HepG2 (cell line): ENCODE results near the gene ARHGDIA. TPM values are rescaled to one million over a fixed set of nuclear protein-coding genes. Genes with fewer than 3 reads are reported as not detected.

Source experiments
- BCLAF1 ChIP-seq: fragments of 450-650 bp; IDR thresholded peaks from 2 replicates; pipeline ENCODE4 v1.6.1; 2017; ENCODE audit warnings: mild to moderate bottlenecking
- CREB3 ChIP-seq: sonication (generic); formaldehyde crosslinking; IDR thresholded peaks from 2 replicates; pipeline ENCODE4 v1.5.0; 2020; ENCODE audit warnings: missing genetic modification reagents
- HOXA9 ChIP-seq: sonication (generic); formaldehyde crosslinking; IDR thresholded peaks from 2 replicates; pipeline ENCODE4 v1.8.1; 2022; ENCODE audit warnings: missing genetic modification reagents, mild to moderate bottlenecking, moderate library complexity, borderline replicate concordance
- JARID2 ChIP-seq: sonication (generic); formaldehyde crosslinking; IDR thresholded peaks from 2 replicates; pipeline ENCODE4 v1.8.1; 2023; ENCODE audit warnings: missing genetic modification reagents, inconsistent platforms; ENCODE audit not compliant: insufficient replicate concordance
- KAT7 ChIP-seq: IDR thresholded peaks from 2 replicates; pipeline ENCODE4 v1.6.1; 2018; ENCODE audit warnings: borderline replicate concordance, missing compliant biosample characterization
- KLF16 ChIP-seq, 2 experiments: sonication (generic) in 1 of 2; formaldehyde crosslinking in 1 of 2; IDR thresholded peaks; 2 replicates each; pipeline versions ENCODE4 v1.6.1 to v1.8.0; 2016 to 2023; ENCODE audit warnings: missing genetic modification reagents in 2 of 2, missing compliant biosample characterization in 1 of 2
- KLF9 ChIP-seq: IDR thresholded peaks from 2 replicates; pipeline ENCODE4 v1.6.1; 2016; ENCODE audit warnings: low read depth
- MXD4 ChIP-seq: IDR thresholded peaks from 2 replicates; pipeline ENCODE4 v1.6.1; 2016; ENCODE audit warnings: mild to moderate bottlenecking, missing biosample characterization, missing genetic modification reagents
- MZF1 ChIP-seq: sonication (generic); formaldehyde crosslinking; IDR thresholded peaks from 2 replicates; pipeline ENCODE4 v1.8.1; 2023; ENCODE audit warnings: mild to moderate bottlenecking, missing genetic modification reagents, borderline replicate concordance
- PBX2 ChIP-seq: IDR thresholded peaks from 2 replicates; pipeline ENCODE4 v1.6.1; 2016; ENCODE audit warnings: control low read depth
- SOX5 ChIP-seq: IDR thresholded peaks from 2 replicates; pipeline ENCODE4 v1.6.1; 2016; ENCODE audit warnings: borderline replicate concordance
- TAF1 ChIP-seq: sonication (generic); formaldehyde crosslinking; IDR thresholded peaks from 2 replicates; pipeline ENCODE4 v1.4.0; 2020; ENCODE audit warnings: missing genetic modification reagents
- ZBTB46 ChIP-seq: sonication (generic); formaldehyde crosslinking; IDR thresholded peaks from 2 replicates; pipeline ENCODE4 v1.4.0; 2020; ENCODE audit warnings: mild to moderate bottlenecking, missing genetic modification reagents, borderline replicate concordance
- ZBTB7A ChIP-seq: sonication (generic); formaldehyde crosslinking; IDR thresholded peaks from 2 replicates; pipeline ENCODE4 v1.8.0; 2022; ENCODE audit warnings: mild to moderate bottlenecking, missing genetic modification reagents
- ZNF350 ChIP-seq: sonication (generic); formaldehyde crosslinking; IDR thresholded peaks from 2 replicates; pipeline ENCODE4 v1.4.0; 2020; ENCODE audit warnings: mild to moderate bottlenecking, low read depth, missing genetic modification reagents, borderline replicate concordance
- ZNF580 ChIP-seq: IDR thresholded peaks from 2 replicates; pipeline ENCODE4 v1.6.1; 2016; ENCODE audit warnings: low read depth, borderline replicate concordance
- ZNF766 ChIP-seq: sonication (generic); formaldehyde crosslinking; IDR thresholded peaks from 2 replicates; pipeline ENCODE4 v1.5.0; 2020; ENCODE audit warnings: missing genetic modification reagents, borderline replicate concordance
- ZNF790 ChIP-seq: sonication (generic); formaldehyde crosslinking; IDR thresholded peaks from 2 replicates; pipeline ENCODE4 v1.8.0; 2022; ENCODE audit warnings: missing genetic modification reagents, mild to moderate bottlenecking, borderline replicate concordance
- ZNF841 ChIP-seq: sonication (generic); formaldehyde crosslinking; IDR thresholded peaks from 2 replicates; pipeline ENCODE4 v1.8.1; 2023; ENCODE audit warnings: missing genetic modification reagents, borderline replicate concordance
- ZZZ3 ChIP-seq: sonication (generic); formaldehyde crosslinking; IDR thresholded peaks from 2 replicates; pipeline ENCODE4 v1.4.0; 2020; ENCODE audit warnings: missing genetic modification reagents, mild to moderate bottlenecking, borderline replicate concordance
- polyA plus RNA-seq, 8 experiments: library from polyadenylated mRNA; depleted of rRNA in 3 of 8; stranded (reverse) in 7 of 8; unstranded in 1 of 8; fragments of >200 nt; fragmentation: Illumina TruSeq in 4 of 8; extraction: Trizol in 4 of 8; gene quantifications; 2 replicates each; pipeline versions ENCODE4 v1.2.1 to v1.2.3, GENCODE V29; 2011 to 2016; ENCODE audit warnings: low read depth in 4 of 8, missing spikeins in 1 of 8, mixed read lengths in 1 of 8; ENCODE audit not compliant: insufficient read depth in 1 of 8
- total RNA-seq, 5 experiments: library from RNA; depleted of rRNA; stranded (reverse); fragments of >200 nt; fragmentation: Illumina TruSeq; extraction: Trizol; gene quantifications; 2 replicates each; pipeline ENCODE4 v1.2.3, GENCODE V29; 2016; ENCODE audit warnings: low read depth in 1 of 5

Gene ARHGDIA
- total and polyA plus RNA-seq, 2 of the 13 experiments (the other 11 are each of a cell fraction or from before 2014, with no cell fraction given) = 40.0 to 64.0 TPM

GRCh38 chr17:81909966-81910839 lies 39.1 kb upstream of the ARHGDIA start (continued):
- peak in 1 of 2 experiments; percentile 86; a peak in 1 of 4 replicates for TF ChIP-seq KLF16 (CRISPR knock-in tag; IDR thresholded peaks at IDR 0.05)
- TF ChIP-seq ZZZ3 (CRISPR knock-in tag) = peak; percentile 82
- peak; percentile 88 for TF ChIP-seq KAT7 (CRISPR knock-in tag)
- peak; percentile 80 for TF ChIP-seq TAF1 (CRISPR knock-in tag)
- TF ChIP-seq BCLAF1 = no peak
- peak; percentile 95 for TF ChIP-seq ZNF350 (CRISPR knock-in tag)
- peak; percentile 52; the same call in 1 of the 2 replicates for TF ChIP-seq HOXA9 (CRISPR knock-in tag)
- no peak for TF ChIP-seq PBX2 (CRISPR knock-in tag)
- peak; percentile 87; the same call in 1 of the 2 replicates for TF ChIP-seq KLF9 (CRISPR knock-in tag)
- no peak for TF ChIP-seq MZF1 (CRISPR knock-in tag)
- TF ChIP-seq SOX5 (CRISPR knock-in tag) = peak; percentile 95
- peak; percentile 72; the same call in 1 of the 2 replicates for TF ChIP-seq ZBTB7A (CRISPR knock-in tag)
- TF ChIP-seq ZBTB46 (CRISPR knock-in tag) = peak; percentile 30; the same call in 1 of the 2 replicates
- no peak for TF ChIP-seq ZNF790 (CRISPR knock-in tag)
- no peak for TF ChIP-seq JARID2 (CRISPR knock-in tag)
- no peak for TF ChIP-seq ZNF841 (CRISPR knock-in tag)
- 0 out of 2 replicates have a peak, but pooled peaks have one; percentile 43 for TF ChIP-seq ZNF766 (CRISPR knock-in tag)
- TF ChIP-seq MXD4 (CRISPR knock-in tag) = peak; percentile 90
- TF ChIP-seq ZNF580 (CRISPR knock-in tag) = no peak; the same call in 1 of the 2 replicates
- TF ChIP-seq CREB3 (CRISPR knock-in tag) = peak; percentile 58; the same call in 1 of the 2 replicates
